Measurements from ENCODE around the gene LCE3B.

Gene LCE3B

GRCh38 chr1:152657677-152658076 is 44.1 kb downstream of the LCE3B start:
- in situ Hi-C loops (cut with MboI; ENCODE audit: low sequenced_read_pairs), result no loop called here

DNA sequence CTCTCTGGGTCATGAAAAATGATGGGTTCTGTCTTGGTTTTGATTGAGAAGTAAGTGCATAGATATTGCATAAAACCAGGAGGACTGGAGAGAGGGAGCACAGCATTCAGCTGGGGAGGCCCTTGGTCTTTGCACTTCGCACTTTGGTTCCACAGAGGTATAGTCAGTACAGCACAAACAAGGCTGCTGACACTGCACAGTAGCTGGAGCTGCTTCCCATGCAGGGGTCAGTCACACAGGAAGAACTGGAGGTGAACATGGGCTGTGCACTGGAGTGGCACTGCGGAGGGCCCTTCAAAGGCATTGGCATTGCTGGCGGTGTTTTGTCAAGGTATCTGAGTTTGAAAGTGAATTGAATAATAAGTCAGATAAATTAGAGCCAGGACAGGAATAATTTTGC is 45.0 kb downstream of the LCE3B start:
- in situ Hi-C loops (cut with MboI; ENCODE audit: low sequenced_read_pairs), result no loop called here

- in situ Hi-C loops (cut with MboI; ENCODE audit: low sequenced_read_pairs), result no loop called here
Measured at GRCh38 chr1:152663098-152663497, 49.5 kb downstream of the LCE3B start, which contains the start of gene LCE2D. LCE2D (plus strand) TSS chr1:152663380; CDS start chr1:152664106, 726 bp downstream.
